Measurements from ENCODE around the gene SLC39A3. TPM values are rescaled to one million over a fixed set of nuclear protein-coding genes. Genes with fewer than 3 reads are reported as not detected.

SLC39A3 gene
- total RNA-seq (27.7 and 28.2 TPM in 2 replicates), polyA plus RNA-seq (23.9 and 29.9 TPM in 2 replicates), polyA minus RNA-seq (ENCODE audit: low replicate concordance) (60.2 and 77.5 TPM in 2 replicates)
- 30.2 and 32.7 TPM in 2 replicates for polyA plus RNA-seq (2012)

- Histone ChIP-seq H3K4me1 (ENCODE audit: control insufficient read depth, extremely low read depth, insufficient read depth, low read length) (peaks cover 5% of the 10 kb centered on the region), H3K27me3 (ENCODE audit: control insufficient read depth, insufficient read depth, low read length) (no peaks in the 10 kb centered on the region), H3K79me2 (ENCODE audit: control insufficient read depth, insufficient read depth, low read length) (peaks cover 4% of the 10 kb centered on the region), H3K9me3 (ENCODE audit: control insufficient read depth, insufficient read depth, low read depth, low read length) (no peaks in the 10 kb centered on the region), H3K4me2 (ENCODE audit: extremely low read depth, insufficient read depth, low read length) (peak within 1 kb of the TSS; percentile 90), H2AFZ (ENCODE audit: low read length) (peak within 1 kb of the TSS; percentile 67), H3K27ac (ENCODE audit: insufficient read depth, low read length) (peak within 1 kb of the TSS; percentile 37), H3K36me3 (ENCODE audit: control insufficient read depth, insufficient read depth, low read length) (peaks cover 8% of the 10 kb centered on the region), H4K20me1 (ENCODE audit: control insufficient read depth, extremely low read depth, insufficient read depth, low read length) (no peaks in the 10 kb centered on the region), H3K9ac (ENCODE audit: insufficient read depth, low read length) (peak within 1 kb of the TSS; percentile 58), H3K4me3 (replicated peaks in 1 of 4; ENCODE audit: control extremely low read depth in 1 of 4, insufficient read depth in 1 of 4, low read depth in 3 of 4, low read length in 4 of 4) (peak within 1 kb of the TSS; percentile 68 to 94 (median 85))
- TF ChIP-seq CTCF (conservative IDR thresholded peaks at IDR 0.05 in 1 of 2, IDR thresholded peaks at IDR 0.05 in 1 of 2; ENCODE audit: low read depth in 1 of 2, low read length in 2 of 2) = peak; percentile 27 to 29
- TF ChIP-seq EZH2 (IDR thresholded peaks at IDR 0.05; ENCODE audit: low read length, missing control alignments) = no peak
- DNase-seq (ENCODE audit: low read depth in 2 of 2) = peak; percentile 98 to 99
These were observed at the start of gene SLC39A3 for GRCh38 chr19:2739602-2740313. TSS of gene SLC39A3 (minus strand) at chr19:2740017. CDS start at chr19:2737257, 2,760 bp downstream.

GRCh38 chr19:2788237-2788636 is 48.4 kb upstream of the SLC39A3 start:
- H3K9me3 ChIP-seq (ENCODE audit: control insufficient read depth, insufficient read depth, low read depth, low read length) = no peaks in the 10 kb centered on the region
- peaks cover 22% of the 10 kb centered on the region for H3K79me2 ChIP-seq (ENCODE audit: control insufficient read depth, insufficient read depth, low read length)
- no peak overlapping the region for H3K4me2 ChIP-seq (ENCODE audit: extremely low read depth, insufficient read depth, low read length)
- no peak overlapping the region for H3K4me3 ChIP-seq (replicated peaks in 1 of 4; ENCODE audit: control extremely low read depth in 1 of 4, insufficient read depth in 1 of 4, low read depth in 3 of 4, low read length in 4 of 4)
- no peak overlapping the region for H3K9ac ChIP-seq (ENCODE audit: insufficient read depth, low read length)
- peaks cover 2% of the 10 kb centered on the region for H3K4me1 ChIP-seq (ENCODE audit: control insufficient read depth, extremely low read depth, insufficient read depth, low read length)
- H3K27ac ChIP-seq (ENCODE audit: insufficient read depth, low read length) = no peak overlapping the region
- TF ChIP-seq CTCF (conservative IDR thresholded peaks at IDR 0.05 in 1 of 2, IDR thresholded peaks at IDR 0.05 in 1 of 2; ENCODE audit: low read depth in 1 of 2, low read length in 2 of 2) (no peak), EZH2 (IDR thresholded peaks at IDR 0.05; ENCODE audit: low read length, missing control alignments) (no peak)
- no peak for DNase-seq (ENCODE audit: low read depth in 2 of 2)
- H4K20me1 ChIP-seq (ENCODE audit: control insufficient read depth, extremely low read depth, insufficient read depth, low read length) = no peaks in the 10 kb centered on the region
- H3K27me3 ChIP-seq (ENCODE audit: control insufficient read depth, insufficient read depth, low read length) = no peaks in the 10 kb centered on the region
- no peak overlapping the region for H2AFZ ChIP-seq (ENCODE audit: low read length)
- peaks cover 9% of the 10 kb centered on the region for H3K36me3 ChIP-seq (ENCODE audit: control insufficient read depth, insufficient read depth, low read length)

GRCh38 chr19:2787115-2787514 is 47.3 kb upstream of the SLC39A3 start:
- no peak for DNase-seq (ENCODE audit: low read depth in 2 of 2)
- Histone ChIP-seq H3K79me2 (ENCODE audit: control insufficient read depth, insufficient read depth, low read length) (peaks cover 31% of the 10 kb centered on the region), H2AFZ (ENCODE audit: low read length) (no peak overlapping the region), H3K4me3 (replicated peaks in 1 of 4; ENCODE audit: control extremely low read depth in 1 of 4, insufficient read depth in 1 of 4, low read depth in 3 of 4, low read length in 4 of 4) (no peak overlapping the region), H3K9ac (ENCODE audit: insufficient read depth, low read length) (no peak overlapping the region), H3K4me2 (ENCODE audit: extremely low read depth, insufficient read depth, low read length) (no peak overlapping the region), H3K4me1 (ENCODE audit: control insufficient read depth, extremely low read depth, insufficient read depth, low read length) (peaks cover 3% of the 10 kb centered on the region), H3K9me3 (ENCODE audit: control insufficient read depth, insufficient read depth, low read depth, low read length) (no peaks in the 10 kb centered on the region), H3K27me3 (ENCODE audit: control insufficient read depth, insufficient read depth, low read length) (no peaks in the 10 kb centered on the region), H3K36me3 (ENCODE audit: control insufficient read depth, insufficient read depth, low read length) (peaks cover 7% of the 10 kb centered on the region), H3K27ac (ENCODE audit: insufficient read depth, low read length) (no peak overlapping the region), H4K20me1 (ENCODE audit: control insufficient read depth, extremely low read depth, insufficient read depth, low read length) (no peaks in the 10 kb centered on the region)
- TF ChIP-seq CTCF (conservative IDR thresholded peaks at IDR 0.05 in 1 of 2, IDR thresholded peaks at IDR 0.05 in 1 of 2; ENCODE audit: low read depth in 1 of 2, low read length in 2 of 2) (no peak), EZH2 (IDR thresholded peaks at IDR 0.05; ENCODE audit: low read length, missing control alignments) (no peak)
